BJ (cell line): Measurements from ENCODE around the gene PRKG1. TPM values are rescaled to one million over a fixed set of nuclear protein-coding genes. Genes with fewer than 3 reads are reported as not detected.

Source experiments
- CTCF ChIA-PET: fragments of 350-600 bp; formaldehyde crosslinking; extraction: SDS; loops from one replicate; lab custom pipeline; 2021; ENCODE audit warnings: antibody characterized with exemption, inconsistent platforms; lab: Yijun Ruan, JAX
- POLR2A ChIA-PET: fragments of 300-600 bp; sonication (Branson Sonifier 250); formaldehyde crosslinking; extraction: SDS; loops from one replicate; lab custom pipeline; 2021; ENCODE audit warnings: antibody characterized with exemption; lab: Charles Lee
- DNase-seq: peaks from one replicate; pipeline ENCODE4 v3.0.0-alpha.2; 2011; ENCODE audit warnings: low read depth
- H3K27me3 ChIP-seq: 2 replicates; pipeline ENCODE4 v1.6.0; 2011; ENCODE audit warnings: low read length; ENCODE audit not compliant: control insufficient read depth, insufficient read depth
- H3K36me3 ChIP-seq: 2 replicates; pipeline ENCODE4 v1.5.1; 2011; ENCODE audit warnings: low read length; ENCODE audit not compliant: control insufficient read depth, insufficient read depth
- H3K4me3 ChIP-seq: 2 replicates; pipeline ENCODE4 v1.5.1; 2011; ENCODE audit warnings: low read depth, mild to moderate bottlenecking, control low read depth, low read length
- CTCF ChIP-seq: IDR thresholded peaks from 2 replicates; pipeline ENCODE4 v1.5.1; 2011; ENCODE audit warnings: low read depth, mild to moderate bottlenecking, control low read depth, inconsistent platforms, low read length, moderate library complexity; ENCODE audit not compliant: insufficient read depth
- polyA plus RNA-seq: library from polyadenylated mRNA; depleted of rRNA; stranded (reverse); fragments of >200 nt; gene quantifications from 2 replicates; pipeline ENCODE4 v1.2.3, GENCODE V29; 2011

The PRKG1 gene
- polyA plus RNA-seq, 1 experiment = 9.7 TPM

- Histone ChIP-seq H3K4me3 (no peak overlapping the region), H3K36me3 (no peaks in the 10 kb centered on the region), H3K27me3 (no peaks in the 10 kb centered on the region)
- POLR2A ChIA-PET = no interaction called here
- CTCF ChIA-PET = no interaction called here
- no peak for DNase-seq
- TF ChIP-seq CTCF = no peak
These were observed 1008.0 kb downstream of the PRKG1 start for GRCh38 chr10:52082307-52082706.

DNA sequence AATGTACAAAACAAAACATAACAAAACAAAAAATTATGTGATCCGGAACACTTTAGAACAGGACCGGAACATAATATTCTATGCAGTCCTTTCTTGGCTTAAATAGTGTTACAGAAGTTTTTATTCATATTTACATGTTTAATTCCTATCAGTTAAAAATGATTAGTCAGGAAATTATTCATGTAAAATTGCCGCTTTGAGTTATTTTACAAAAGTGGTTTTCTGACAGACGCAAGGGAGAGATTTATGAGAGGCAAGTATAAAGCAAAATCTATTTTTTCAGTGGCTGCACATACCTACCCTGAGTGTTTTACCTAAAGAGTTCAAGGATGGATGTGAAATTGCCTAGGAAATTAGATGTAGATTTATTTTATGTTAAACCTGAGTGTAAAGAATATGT, 1009.1 kb downstream of the PRKG1 start:
- DNase-seq = no peak
- ChIA-PET POLR2A (no interaction called here), CTCF (no interaction called here)

DNA sequence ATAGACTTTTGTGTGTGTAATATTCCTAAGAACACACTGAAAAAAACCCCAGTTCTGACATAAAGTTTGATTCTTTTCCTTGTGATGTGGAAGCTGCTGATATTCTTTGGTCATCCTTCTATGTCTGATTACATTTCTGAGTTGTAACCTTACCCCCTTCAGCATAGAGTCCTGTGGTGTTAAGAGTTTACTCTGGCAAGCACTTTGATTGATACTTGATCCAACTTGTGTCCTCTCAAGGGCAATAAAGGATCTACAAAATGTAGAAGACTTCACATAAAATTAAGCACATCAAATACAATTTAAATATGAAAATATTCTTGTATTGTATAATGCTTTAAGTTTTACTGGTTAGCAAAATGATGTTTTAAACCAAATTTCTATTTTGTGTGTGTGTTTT, 1018.1 kb downstream of the PRKG1 start:
- ChIA-PET CTCF (no interaction called here), POLR2A (no interaction called here)
- no peak for DNase-seq
- no peak for TF ChIP-seq CTCF
- Histone ChIP-seq H3K36me3 (no peaks in the 10 kb centered on the region), H3K4me3 (no peak overlapping the region), H3K27me3 (no peaks in the 10 kb centered on the region)

More for the DNA sequence above, 1009.1 kb downstream of the PRKG1 start:
- Histone ChIP-seq H3K27me3 (no peaks in the 10 kb centered on the region), H3K36me3 (no peaks in the 10 kb centered on the region), H3K4me3 (no peak overlapping the region)
- TF ChIP-seq CTCF = no peak

DNA sequence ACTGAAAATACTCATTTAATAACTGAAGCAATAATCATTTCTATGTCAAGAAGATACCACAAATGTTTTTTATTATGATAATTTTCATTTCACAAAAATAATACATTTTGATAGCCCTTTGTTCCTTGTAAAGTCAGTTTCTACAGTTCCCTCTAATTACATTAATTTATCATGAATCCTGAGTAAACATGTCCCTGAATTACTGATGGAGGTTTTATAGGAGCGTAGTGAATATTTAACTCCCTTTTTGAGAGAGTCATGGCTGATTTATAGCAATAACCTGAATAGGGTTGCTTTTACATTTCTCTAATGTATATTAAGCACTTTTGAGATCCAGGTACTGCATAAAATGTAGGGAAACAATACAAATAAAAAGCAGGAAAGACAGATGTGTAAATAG, 1023.8 kb downstream of the PRKG1 start:
- POLR2A ChIA-PET = no interaction called here

DNA sequence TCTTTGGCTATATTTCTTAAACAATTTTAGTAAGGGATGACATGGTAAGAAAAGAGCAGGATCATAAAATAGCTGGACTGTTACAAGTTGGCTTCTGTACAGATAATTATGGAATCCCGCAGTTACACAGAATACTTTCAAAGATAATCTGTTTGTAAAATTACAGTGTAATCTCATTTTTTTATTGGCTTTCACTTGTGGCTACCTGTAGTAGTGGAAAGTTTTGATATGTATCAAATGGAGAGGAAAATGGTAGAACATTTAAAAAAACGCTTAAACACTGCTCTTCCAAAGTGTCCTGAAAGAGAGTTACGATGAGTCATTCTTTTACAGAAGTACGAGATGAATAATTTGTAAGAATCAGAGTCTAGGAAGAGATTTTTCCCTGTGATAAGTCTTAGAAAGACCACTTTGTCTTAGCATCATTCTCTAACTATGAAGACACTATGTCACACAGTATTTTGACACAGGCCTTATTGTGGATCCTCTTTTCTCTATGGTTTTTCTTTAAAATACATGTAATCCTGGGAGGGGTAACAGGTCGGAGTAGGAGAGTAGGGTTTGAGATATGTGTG, 1024.8 kb downstream of the PRKG1 start:
- POLR2A ChIA-PET = no interaction called here
- TF ChIP-seq CTCF = no peak
- CTCF ChIA-PET = no interaction called here
- no peak for DNase-seq
- no peaks in the 10 kb centered on the region for H3K36me3 ChIP-seq
- H3K4me3 ChIP-seq = no peak overlapping the region
- H3K27me3 ChIP-seq = no peaks in the 10 kb centered on the region

More for the DNA sequence above, 1023.8 kb downstream of the PRKG1 start:
- DNase-seq = no peak
- Histone ChIP-seq H3K4me3 (no peak overlapping the region), H3K27me3 (no peaks in the 10 kb centered on the region), H3K36me3 (no peaks in the 10 kb centered on the region)
- CTCF ChIA-PET = no interaction called here
- no peak for TF ChIP-seq CTCF
